Ammon's horn (tissue), 1 donor: Measurements from ENCODE around the gene LRRC3.
"Not testable (repeated sequence)": the region's sequence is repeated elsewhere in the genome, so short reads cannot be mapped to it uniquely, and the experiment has no call there.

Source experiments
- DNase-seq: peaks from one replicate; pipeline ENCODE4 v3.0.0-alpha.2; 2016; ENCODE audit warnings: low spot score

LRRC3 gene

DNA sequence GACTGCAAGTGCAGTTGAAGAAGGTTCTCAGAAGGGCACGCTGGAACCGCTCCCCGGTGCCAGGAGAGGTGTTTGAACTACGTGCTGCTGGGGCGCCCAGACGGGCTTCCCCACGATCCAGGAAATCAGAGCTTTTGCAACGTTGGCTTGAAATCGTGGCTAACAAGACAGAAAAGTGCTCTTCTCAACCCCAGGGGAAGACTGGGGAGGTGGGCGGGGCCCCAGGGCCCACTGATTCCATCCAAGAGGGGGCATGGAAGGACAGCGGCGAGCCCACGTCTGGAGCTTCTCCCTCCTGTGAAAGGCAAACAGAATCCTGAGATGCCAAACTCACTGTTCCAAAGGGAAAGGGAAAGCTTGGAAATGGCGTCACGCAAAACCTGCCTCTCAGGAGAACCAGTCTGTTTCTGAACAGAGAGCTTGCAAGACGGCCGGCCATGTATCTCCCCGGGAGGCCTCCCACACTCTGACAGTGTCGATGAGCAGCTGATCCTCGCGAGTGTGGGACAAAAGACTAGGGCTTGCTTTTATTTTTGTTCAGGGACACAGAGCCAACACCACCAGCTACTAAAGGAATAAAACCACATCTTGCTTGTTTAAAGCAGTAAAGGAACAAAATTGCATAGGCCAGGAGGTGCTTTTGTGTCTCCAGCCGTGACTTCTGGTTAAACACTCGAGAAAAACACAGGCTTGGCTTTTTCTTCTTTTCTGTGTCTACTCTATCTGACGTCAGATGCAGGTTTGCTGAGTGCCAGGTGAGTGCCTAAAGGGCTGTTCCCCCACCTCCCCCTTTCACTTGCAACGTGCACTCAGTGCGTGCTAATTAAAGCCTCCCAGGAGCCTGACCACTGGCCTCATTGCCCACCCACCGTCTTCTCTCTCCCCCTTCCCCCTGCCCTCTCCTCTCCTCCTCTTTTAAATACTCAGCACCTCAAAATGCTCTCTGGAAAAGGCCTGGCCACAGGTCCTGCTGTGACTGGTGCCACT, 41.5 kb downstream of the LRRC3 start:
- DNase-seq, result peak; percentile 21

GRCh38 chr21:44497703-44498126, 42.4 kb downstream of the LRRC3 start:
- peak; percentile 50 for DNase-seq

DNA sequence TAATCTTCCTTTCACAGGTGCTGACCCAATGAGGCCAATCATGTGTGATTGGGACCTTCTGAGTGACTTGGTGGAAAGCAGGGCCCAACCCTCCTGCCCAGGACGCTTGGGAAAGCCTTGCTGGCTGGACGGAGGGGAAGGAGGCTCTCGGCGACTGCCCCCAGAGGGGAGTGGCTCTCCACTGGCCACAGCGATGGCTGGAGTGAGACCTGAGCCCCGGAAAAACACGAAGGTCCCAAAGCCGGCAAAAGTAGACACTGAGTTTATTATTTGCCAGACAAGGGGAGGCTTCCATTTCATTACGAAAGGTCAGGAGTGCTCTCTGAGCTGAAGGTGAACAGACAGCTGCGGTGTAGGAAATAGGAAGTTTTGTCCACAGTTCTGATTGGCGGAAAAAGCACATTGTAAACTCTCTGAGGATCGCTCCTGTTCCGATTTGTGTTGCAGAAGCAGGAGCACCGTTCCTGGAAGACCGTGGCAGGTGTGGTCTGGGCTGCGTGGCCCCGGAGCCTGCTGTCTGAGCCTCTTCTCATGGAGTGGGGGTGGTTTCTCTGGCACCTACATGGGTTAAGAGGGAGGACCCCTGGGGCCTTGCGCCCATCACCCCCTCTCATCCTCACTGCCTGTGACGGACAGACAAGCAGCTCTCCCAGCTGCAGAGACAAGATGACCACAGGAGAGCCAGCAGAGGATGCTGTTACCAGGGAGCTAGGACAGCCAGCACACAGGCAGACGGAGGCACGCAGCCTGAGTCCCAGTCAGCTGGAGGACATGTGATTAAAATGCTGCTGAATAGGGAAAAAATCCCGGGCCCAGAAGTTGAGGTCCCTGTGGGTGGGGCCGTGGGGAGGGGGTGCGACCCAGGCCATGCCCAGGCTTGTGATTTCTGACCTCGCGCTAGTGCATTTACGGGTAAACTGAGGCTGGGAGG, 43.2 kb downstream of the LRRC3 start:
- DNase-seq, result no peak

DNA sequence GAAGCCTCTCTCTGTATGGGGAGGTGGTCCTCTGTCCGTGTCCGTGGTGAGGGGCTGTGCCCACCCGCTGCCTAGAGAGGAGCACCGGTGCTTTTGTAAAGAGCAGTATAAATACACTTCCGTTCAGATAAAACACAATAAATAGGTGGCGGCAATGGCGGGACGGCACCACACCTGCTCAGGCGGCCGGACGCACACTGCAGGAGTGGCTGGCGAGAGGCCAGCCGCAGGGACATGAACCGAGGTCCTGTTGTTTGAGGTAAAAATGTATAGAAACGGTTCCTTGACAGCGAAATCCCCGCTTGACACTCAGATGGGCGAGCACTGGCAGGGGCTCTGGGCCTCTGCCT, 43.9 kb downstream of the LRRC3 start:
- no peak for DNase-seq

DNA sequence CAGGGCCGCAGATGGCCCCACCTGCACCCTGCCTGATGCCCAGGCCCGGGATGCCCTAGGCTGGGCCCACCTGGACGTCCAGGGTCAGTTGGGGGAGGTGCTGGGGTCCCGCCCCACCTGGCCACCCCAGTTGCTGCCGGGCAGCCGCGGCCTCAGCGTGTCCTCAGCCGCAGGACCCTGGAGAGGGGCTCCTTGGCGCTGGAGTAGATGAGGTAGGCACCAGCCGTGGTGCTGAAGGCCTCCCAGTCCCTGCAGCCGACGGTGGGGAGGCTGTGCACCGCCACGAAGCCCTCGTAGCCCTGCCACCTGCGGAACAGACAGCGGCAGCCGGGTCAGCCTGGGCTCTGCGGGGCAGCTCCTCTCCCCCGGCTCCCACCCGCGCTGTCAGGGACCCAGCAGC, 44.3 kb downstream of the LRRC3 start:
- DNase-seq, result no peak

- DNase-seq, result no peak
These were observed 44.8 kb downstream of the LRRC3 start for GRCh38 chr21:44500111-44500510.

DNA sequence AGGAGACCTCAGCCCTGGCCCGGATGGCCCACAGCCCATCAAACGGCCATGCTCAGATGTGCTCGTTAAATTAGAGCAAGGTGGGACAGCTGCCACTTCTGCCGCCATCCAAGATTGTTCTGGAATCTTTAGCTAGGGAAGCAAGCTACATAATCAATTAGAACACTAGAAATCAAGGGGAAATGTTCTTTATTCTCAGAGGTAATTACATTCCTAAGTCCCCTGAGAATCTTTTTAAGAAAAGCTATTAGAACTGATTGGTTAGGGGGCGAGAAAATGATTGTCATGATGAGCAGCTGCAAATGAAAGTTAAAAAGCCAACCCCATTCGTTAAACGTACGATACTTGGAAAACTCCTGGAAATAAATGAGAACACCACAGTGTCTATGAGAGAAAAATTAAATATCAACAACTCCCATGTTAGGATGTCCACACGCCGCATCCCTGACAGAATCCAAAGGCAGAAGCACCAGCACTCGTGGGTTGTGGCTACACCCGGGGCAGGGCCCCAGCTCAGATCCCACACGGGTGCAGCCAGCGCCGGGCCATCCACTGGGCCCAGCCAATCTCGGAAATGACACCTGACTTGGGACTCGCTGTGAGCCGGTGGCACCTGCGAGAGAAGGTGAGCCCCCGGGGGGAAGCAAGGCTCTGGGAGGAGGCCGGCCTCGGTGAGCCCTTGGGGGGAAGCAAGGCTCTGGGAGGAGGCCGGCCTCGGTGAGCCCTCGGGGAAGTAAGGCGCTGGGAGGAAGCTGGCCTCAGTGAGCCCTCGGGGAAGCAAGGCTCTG, 47.1 kb downstream of the LRRC3 start:
- no peak for DNase-seq

DNA sequence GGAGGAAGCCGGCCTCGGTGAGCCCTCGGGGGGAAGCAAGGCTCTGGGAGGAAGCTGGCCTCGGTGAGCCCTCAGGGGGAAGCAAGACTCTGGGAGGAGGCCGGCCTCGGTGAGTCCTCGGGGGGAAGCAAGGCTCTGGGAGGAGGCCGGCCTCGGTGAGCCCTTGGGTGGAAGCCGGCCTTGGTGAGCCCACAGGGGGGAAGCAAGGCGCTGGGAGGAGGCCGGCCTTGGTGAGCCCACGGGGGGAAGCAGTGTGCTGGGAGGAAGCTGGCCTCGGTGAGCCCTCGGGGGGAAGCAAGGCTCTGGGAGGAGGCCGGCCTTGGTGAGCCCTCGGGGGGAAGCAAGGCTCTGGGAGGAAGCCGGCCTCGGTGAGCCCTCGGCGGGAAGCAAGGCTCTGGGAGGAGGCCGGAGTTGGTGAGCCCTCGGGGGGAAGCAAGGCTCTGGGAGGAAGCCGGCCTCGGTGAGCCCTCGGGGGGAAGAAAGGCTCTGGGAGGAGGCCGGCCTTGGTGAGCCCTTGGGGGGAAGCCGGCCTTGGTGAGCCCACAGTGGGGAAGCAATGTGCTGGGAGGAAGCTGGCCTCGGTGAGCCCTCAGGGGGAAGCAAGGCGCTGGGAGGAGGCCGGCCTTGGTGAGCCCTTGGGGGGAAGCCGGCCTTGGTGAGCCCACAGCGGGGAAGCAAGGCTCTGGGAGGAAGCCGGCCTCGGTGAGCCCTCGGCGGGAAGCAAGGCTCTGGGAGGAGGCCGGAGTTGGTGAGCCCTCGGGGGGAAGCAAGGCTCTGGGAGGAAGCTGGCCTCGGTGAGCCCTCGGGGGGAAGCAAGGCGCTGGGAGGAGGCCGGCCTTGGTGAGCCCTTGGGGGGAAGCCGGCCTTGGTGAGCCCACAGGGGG, 47.9 kb downstream of the LRRC3 start:
- not testable (repeated sequence) for DNase-seq

GRCh38 chr21:44503901-44504399, 48.6 kb downstream of the LRRC3 start:
- DNase-seq, result no peak

GRCh38 chr21:44505673-44506278, 50.5 kb downstream of the LRRC3 start:
- no peak for DNase-seq

GRCh38 chr21:44506279-44507255, 51.3 kb downstream of the LRRC3 start:
- no peak for DNase-seq

- no peak for DNase-seq
These were observed 52.5 kb downstream of the LRRC3 start for GRCh38 chr21:44507673-44508425.

DNA sequence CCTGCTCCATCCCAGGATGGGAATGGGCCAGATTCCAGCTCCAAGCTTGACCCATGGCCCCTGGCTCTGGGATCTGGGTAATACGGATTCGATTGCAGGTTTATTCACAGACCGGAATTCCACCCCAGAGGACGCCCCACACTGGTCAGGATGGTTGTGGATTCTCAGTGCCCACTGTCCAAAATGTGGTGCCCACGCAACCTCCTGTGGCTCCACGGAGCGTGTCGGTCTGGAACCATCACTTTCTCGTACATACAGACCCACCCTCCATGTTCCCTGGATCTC, 53.1 kb downstream of the LRRC3 start:
- no peak for DNase-seq

DNA sequence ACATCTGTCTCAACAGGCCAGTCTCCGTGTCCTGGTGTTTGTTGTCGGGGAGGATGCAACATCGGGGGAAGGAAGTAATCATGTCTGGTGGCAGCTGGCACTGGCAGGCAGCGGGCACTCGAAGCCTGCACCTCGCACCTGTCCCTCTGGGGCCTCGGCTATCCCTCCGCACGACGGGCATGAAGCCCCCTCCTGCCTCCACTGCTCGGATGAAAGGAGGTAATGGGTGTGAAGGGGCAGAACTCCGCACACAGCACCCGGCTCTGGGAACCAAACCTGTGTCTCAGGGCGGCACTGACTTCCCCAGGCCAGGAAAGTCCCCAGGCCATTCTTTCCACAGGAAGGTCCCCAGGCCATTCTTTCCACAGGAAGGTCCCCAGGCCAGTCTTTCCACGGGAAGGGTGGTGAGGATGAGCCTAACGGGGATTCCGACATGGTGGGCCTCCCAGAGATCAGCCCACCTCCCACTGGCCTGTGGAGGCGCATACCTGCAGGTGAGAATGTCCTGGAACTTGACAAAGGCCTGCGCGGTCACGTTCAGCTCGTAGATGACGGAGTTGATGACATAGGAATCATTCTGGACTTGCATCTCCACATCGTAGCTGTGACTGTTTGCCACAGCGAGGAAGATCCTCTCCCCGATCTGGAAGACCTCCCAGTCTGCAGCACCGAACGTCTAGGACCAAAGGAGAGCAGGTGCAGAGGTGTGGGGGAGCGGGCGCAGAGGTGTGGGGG, 53.6 kb downstream of the LRRC3 start:
- no peak for DNase-seq

DNA sequence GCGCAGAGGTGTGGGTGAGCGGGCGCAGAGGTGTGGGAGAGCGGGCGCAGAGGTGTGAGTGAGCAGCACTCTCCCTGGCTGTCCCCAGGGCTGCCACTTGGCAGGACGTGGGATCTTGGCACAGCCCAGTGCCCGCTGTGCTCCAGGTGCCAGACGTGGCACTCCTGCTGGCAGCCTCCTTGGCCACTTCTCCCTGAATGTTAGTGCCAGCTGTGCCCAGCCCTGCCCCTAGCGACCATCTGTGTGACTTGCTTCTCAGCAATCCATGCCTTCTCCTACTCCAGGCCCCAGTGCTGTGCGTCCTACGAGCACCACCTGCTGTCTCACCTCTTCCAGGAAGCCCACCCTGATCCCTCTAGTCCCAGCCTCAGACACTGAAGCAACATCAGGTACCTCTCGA, 54.2 kb downstream of the LRRC3 start:
- peak; percentile 28 for DNase-seq

DNA sequence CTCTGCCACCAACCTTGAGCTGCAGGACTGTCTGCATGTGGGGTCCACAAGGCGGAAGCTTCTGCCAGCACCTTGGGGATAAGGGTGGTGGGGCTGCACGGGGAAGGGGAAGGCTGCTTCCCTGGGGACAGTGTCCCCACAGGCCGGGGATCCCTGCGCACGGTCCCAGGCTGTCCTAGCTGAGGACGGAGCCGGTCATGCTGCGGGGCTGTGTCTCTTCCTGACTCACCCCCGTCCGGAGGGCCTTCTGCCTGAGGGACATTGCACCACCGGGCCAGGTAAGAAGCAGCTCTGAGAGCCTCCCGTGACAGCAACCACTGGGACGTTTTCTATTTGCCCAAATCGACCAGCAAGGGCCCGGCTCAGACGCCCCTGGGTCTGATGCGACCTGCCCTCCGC, 54.8 kb downstream of the LRRC3 start:
- no peak for DNase-seq

DNA sequence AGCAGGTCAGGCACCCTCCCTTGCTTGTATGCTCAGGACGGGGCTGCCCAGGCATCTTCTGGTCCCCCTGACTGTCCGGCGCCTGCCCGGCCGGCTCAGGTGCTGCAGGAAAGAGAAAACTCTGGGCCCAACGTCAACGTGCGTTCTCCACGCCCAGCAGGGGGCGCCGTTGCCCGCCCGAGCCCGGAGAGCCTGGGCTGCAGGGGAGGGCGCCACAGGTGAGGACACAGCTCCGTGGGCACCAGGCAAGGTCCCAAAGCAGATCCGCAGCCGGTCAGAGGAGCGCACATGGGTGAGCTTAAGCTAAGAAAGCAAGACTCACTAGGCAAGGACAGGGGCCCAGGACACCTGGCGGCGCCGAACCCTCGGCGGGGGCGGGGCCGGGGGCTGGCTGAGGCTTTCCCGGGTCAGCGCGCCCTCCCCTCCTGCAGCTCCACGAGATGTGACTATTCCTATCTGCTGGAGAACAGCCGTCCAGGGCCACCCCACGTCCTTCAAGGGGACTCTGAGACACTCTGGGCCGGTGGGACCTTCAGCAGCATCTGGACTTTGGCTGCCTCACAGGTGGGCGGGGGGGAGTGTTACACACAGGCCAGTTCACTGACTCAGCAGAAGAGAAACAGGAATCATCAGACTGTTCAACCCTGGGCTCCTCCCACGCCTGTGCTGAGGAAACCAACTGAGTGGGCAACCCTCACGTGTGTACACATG, 55.4 kb downstream of the LRRC3 start:
- peak; percentile 14 for DNase-seq
